ENCODE measurements around the gene PCDHGA4.

- peak in 11 of 12 donors; percentile 15 to 55 (median 38) for TF ChIP-seq CTCF (IDR thresholded peaks at IDR 0.05)
- no peak for TF ChIP-seq POLR2A (IDR thresholded peaks at IDR 0.05)
Measured at GRCh38 chr5:141369994-141370848, 15.4 kb downstream of the PCDHGA4 start, which contains the start of gene PCDHGB3.
